Measurements from ENCODE around the gene GRM8.

The GRM8 gene

DNA sequence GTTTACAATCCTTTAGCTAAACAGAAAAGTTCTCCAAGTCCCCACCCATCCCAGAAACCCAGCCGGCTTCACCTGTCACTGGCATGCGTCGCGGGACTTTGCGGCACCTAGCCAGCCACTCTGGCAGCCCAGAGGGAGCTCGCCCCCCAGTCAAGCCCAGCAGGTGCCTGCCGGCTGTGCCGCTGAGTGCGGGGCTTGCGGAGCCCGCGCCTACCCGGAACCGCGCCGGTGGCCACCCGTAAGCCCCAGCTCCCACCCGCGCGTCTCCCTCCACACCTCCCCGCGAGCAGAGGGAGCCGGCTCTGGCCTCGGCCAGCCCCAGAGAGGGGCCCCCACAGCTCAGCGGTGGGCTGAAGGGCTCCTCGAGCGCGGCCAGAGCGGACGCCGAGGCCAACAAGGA is 446.1 kb downstream of the GRM8 start:
- DNase-seq (ENCODE audit: low read depth): no peak

DNA sequence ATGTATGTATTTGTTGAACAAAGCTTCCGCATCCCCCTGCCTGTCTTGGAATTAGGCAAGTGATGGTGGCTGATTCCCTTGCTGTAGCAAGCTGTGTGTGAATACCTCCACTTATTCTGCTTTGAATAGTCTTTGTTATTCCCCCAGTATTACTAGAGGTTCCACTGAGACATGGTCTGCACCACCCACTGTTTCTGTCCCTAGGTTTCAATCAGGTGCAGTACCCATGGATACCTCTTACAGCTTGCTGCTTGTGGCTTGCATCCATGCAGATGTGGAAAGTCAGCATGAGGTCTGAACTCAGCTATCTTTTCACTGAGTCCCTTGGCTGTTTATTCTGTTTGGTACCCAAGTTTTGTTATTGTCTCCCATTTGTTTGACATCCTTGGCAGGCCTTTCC is 447.4 kb downstream of the GRM8 start:
- no peak for DNase-seq (ENCODE audit: low read depth)

DNA sequence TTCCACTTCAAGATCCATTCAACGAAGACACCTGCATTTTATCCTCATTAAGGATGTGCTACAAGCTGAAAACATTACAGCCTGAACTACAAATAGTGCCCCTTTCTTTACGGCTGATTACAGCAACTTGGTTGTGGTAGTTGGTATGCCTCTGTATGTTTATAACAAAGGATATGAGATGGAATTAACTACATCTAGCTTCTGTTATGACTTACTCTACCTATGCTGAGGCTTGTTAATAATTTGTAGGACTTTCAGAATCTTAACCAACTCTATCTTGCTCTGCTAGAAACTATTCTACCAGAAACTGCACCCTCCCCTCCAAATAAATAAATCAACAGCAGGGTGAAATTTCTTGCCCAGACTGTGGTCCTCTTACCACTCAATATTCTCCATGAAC is 448.1 kb downstream of the GRM8 start:
- no peak for DNase-seq (ENCODE audit: low read depth)

DNA sequence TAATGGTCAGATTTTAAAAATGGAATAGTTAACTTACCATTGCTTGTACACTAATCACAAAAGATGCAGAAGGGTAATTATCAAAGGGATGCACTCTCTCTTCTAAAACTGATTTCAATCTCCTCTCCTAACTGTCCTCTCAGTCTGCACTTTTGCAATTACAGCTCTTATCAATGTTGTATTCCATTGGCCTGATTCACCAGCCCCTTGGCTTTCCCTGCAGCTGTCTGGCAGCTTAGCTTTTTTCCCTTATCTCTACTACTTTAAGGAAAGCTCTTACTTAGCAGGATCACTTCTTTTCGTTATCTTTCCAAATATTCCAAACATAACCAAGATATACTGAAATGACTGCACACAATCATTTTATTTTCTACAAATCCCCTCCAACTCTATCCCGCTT is 448.8 kb downstream of the GRM8 start:
- DNase-seq (ENCODE audit: low read depth): no peak

DNA sequence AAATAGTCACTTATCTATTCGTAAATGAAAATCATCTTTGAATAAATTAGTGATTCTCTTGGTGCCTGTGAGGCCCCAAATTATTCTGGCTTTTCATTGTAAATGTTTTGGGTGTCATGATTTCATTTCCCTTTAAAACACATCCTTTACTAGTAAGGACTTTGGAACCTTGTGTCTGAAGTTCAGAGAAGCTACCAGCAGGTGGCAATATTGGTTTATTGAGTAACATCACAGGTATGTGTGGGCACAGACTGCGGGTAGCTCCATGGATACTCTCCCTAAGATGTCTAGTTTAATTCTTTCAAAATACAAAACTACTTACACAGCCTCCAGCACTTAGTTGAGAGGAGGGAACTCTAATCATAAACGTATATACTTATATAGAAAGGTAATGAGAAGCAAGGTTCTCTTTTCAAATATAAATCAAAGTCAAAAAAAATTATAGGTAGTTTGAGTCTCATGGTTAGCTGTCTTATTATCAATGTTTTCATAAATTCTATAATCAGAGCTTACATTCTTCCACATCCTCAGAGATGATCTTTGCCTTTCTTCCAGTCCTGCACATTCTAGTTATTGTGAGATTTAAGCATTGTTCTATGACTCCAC is 449.6 kb downstream of the GRM8 start:
- DNase-seq (ENCODE audit: low read depth): no peak

DNA sequence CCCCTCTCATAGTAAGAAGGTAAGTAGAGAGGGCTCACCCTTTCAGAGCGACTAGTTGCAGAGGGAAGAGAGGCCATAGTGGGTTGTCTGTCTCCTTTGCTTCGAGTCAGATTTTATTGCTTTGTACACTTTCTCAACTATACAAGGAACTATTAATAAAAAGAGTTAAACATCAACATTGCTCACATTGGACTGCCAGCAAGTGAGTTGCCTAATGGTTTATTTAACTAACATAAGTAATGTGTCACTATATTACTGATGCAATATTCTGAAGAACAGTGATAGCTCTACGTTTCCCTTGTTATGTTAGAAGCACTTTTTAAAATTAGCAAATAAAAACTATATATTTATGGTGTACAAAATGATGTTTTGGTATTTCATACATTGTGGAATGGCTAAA is 451.0 kb downstream of the GRM8 start:
- DNase-seq (ENCODE audit: low read depth): no peak

DNA sequence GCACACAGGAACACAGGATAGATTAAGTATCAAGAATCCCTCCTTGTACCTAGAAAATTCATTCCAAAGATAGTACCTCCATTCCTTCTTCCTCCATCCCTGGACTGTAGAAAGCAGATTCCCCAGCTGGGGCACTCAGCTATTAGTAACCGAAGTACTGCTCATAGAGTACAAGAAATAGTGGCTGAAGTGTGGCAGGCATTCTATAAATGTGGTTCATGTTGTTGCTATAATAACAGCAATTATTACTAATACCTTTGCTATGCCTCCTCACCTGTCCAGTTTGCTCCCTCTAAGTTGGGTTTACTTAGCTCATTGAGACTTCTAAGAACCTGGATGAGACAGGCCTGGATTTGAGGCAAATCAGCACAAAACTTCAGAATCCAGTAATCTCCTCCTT is 453.2 kb downstream of the GRM8 start:
- DNase-seq (ENCODE audit: low read depth): no peak

DNA sequence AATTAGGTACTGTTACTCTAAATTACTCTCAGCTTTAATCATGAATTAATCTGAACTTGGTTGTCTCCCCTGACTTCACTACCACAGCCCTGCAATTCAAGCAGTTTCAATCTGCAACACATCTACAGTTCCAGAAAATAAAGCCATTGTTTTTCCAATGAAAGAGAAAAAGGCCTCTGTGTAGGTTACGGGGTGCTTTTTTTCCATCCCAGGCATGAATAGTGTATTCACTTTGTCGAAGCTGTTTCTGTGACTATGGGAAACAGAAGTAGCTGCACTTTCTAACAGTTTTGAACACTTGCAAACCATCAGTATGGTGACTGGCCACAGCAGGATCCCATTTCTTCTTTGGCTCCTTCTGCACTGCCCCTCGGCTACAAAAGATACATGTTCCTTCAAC is 460.2 kb downstream of the GRM8 start:
- no peak for DNase-seq (ENCODE audit: low read depth)

DNA sequence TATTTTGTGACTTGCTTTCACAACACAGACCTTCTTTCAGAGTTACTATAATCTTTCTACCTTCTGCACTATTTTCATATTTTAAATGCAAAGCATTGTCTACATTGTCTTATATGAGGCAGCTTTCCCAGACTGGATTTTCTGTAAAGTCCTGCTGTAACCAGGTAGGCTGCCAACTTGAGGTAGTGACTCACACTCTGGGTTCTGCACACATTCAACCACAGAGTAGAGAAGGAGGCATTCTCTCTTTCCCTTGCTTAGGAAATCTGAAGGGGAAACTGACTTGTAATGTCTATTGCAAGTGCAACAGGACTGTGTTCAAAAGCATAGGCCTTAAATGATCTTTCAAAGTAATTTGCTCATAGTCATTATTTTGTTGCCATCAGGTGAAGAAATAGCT is 461.4 kb downstream of the GRM8 start:
- DNase-seq (ENCODE audit: low read depth): no peak

DNA sequence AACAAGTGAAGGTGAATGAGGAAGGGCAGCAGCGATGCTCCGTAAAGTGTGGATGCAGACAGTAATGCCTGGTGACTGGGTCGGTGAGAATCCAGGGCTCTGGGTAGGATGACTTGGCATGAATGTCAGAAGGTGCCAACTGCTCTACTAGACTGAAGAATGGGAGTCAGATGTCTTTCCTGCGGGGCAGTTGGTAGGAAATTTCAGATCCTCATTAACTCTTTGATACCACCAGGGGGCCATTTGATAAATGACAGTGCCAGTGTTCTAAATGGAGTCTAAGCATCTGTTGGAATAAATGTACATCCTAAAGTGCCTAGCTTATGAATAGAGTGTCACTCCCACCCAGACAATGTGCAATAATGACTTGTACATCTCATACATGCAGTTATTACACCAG is 462.0 kb downstream of the GRM8 start:
- DNase-seq (ENCODE audit: low read depth): no peak

DNA sequence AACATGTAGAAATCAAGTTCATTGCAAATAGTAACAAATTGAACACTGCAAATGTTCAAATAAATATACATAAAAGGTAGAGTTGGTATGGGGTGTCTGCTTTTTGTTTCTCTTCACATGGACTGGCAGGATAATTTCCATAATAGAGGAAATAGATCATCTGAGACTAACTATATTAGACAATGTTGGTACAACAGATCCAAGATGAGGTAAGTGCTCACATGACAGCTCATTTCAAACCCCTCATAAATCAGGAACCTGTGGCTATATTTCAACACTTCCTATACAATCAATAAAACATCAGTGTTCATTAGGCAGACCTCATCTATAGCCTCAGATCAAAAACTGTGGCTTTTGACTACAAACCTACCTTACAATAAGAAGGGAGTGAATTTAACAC is 469.1 kb downstream of the GRM8 start:
- no peak for DNase-seq (ENCODE audit: low read depth)

DNA sequence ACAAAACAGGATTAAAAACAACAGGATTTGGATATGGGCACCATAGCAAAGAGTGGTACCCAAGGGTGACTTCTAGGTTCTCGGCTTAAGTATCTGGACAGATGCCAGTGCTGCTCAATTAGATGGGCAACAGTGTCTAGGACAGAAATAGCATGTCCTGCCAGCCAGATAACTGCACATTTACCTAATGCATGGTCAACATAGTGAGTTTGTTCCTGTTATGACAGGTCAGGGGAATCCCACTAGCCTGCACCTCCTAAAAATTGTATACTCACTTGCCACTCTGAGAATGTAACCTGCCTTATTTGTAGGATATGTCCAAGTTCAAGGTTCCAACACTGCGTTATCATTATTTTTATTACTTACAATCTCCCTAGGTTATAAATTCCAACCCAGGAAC is 471.7 kb downstream of the GRM8 start:
- no peak for DNase-seq (ENCODE audit: low read depth)

DNA sequence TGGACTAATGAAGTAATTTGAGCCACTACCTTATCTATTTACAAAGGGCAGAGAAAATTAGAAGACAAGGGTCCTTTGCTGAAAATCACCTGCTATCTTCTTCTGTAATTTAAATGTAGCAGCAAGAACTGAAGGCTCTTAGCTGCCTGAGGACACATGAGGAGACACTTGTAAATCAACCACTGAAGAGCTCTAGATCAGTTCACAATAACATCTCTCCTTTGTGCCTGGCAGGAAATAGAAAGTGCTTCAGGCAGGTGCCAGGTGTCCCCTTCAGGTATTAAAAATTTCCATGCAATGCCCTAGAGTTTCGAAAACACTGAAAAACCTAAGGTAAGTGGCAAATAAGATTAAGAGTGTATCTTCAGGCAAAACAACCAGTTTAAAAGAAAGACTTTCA is 474.6 kb downstream of the GRM8 start:
- DNase-seq (ENCODE audit: low read depth): no peak

DNA sequence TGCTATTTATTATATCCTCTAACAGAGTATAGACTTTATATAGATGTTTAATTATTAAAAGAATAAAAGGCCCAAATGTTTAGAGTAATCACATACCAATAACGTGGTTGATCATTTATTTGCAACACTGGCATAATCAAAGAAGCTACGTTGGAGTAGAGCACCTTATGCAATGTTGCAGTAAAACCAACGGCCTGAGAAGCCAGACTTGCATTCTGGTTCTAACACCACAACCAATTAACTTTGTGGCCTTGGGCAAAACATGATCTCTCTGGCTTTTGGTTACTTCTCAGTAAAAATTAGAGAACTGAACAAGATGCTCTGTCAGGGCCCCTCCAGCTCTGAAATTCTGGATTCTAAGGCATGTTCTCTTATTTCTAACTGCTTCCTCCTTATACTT is 476.2 kb downstream of the GRM8 start:
- no peak for DNase-seq (ENCODE audit: low read depth)

DNA sequence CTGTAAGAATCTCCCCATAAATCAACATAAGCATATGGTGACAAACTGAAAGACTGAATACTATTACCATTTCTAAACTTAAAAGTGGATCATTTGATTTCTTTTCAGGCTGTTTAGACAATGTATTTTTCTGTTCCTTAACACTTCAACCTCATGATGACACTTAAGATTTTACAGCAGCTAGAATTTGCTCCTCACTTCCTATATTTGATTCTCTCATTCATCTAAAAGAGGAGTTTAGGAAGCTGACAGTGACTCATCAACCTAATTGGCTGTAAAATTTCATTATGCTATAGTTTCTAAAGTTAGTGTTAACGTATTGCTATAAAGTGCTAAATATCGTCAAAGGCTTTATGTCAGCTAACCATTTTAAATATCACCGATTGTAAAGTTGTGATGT is 478.7 kb downstream of the GRM8 start:
- DNase-seq (ENCODE audit: low read depth): no peak

DNA sequence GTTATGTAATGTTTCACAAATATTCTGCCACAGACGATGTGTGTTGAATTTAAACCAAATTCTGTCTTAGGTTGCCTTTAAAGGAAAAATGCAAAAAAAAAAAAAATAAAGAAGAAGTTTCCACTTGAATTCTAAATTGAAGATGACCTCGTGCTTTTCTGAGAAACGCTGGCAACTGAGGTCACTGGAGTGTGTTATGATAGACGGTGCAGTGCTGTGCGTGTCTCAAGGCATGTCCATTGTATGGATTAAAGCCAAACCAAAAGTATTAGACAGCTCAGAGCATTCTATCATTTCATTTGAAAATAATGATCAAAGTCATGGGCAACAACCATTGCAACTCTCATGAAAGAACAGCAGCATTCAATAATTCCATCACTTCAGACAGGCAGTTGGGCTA is 483.9 kb downstream of the GRM8 start:
- DNase-seq (ENCODE audit: low read depth): no peak

DNA sequence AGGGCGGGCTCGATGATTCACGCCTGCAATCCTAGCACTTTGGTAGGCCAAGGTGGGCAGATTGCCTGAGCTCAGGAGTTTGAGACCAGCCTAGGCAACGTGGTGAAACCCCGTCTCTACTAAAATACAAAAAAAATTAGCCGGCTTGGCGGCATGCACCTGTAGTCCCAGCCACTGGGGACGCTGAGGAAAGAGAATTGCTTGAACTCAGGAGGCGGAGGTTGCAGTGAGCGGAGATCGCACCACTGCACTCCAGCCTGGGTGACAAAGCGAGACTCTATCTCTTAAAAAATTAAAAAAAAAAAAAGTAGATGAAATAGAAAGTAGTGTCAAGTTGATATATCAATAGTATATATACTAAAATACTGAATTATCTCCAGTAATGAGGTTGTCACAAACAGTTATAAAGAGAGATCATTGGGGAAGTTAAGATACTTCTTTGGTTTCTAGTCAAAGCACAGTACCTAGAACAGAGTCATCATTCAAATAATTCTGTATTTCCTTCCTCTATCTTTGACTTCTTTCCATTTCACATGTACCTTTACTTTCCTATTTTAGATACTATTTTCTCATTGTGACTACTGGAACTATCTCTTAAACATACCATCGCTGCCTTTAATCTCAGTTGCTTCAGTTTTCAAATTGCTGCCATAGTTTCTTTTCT is 491.7 kb downstream of the GRM8 start:
- no peak for DNase-seq (ENCODE audit: low read depth)

DNA sequence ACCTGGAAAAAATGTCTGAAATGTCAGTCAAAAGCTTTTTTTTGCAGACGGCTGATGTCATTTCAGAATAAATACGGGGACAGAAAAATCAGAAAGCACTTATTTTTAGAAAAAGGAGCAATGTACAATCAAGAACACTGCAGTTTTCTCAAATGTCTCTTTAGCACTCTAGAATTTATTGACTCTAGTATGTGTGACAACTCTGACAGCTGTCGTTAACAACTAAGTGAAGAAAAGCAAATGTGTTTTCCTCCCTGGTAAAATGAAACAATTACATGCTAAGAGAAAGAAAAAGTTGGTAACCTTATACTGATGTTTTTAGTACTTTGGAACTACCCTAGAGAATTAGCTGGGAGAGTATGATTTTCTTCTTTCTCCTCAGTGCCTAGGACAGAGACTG is 497.4 kb downstream of the GRM8 start:
- no peak for DNase-seq (ENCODE audit: low read depth)

DNA sequence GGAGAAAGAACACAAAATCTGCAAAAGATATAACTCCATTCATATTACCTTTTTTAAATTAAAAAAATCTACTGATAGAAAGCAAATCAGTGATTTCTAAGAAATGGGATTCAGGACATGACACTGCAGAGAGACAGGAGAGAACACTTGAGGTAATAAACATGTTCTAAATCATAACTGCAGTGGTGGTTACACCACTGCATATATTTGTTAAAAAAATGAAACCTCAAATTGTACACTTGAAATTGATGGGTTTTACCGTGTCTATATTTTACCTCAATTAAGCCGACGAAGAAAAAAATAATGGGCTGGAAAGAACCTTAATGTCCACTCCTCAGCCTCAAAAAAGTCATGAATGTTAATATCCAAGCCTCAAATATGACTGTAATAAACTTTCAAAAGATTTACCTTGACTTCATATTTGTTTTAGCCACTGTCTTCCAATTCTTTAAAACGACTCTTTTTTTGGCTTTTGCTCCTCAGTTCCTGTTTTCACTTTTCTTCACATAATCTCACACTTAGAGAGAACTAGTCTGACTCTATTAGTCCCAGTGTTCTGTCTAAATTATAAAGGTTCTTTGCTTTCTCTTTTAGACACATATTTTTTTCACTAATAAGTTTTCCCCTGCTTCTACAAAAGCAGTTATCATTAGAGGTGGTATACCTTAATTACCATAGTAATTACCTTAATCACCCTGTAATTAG is 502.4 kb downstream of the GRM8 start:
- no peak for DNase-seq (ENCODE audit: low read depth)

DNA sequence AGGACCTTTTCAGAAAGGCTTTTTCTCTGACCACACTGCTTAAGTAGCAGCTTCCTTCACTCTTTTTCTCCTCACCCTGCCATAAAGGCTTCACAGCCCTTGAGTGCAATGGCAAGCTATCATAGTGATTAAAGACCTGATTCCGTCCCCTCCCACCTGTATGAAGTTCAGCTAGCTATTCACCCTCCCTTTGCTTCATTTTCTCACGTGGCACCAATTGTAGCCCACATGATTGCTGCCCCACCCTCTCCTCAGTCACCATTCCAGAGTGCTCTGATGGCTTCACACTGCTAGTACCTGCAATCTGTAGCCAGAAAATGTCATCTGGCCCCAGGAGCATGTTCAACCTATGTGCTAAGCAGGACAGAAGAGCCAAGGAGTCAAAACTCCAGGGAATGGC is 523.8 kb downstream of the GRM8 start:
- no peak for DNase-seq (ENCODE audit: low read depth)

DNA sequence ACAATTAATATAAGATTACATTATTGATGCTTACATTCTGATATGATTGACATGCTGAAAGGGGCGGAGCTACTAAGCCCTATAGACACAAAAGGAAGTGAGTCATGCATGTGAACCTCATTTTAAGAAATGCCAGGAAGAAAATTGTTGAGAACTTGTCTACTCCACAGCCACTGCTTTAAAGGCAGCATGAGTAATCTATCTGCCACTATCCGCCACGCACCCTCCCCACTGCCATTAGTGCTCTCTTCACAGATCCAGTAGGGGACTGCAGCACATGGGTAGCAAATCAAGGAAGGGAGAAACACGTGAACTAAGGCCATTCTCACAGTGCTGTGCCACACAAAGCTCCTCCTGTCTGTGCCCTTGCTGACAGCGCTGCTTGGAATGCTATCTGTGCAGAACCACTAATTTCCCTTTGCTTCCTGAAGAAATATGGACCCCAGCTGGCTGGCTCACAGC is 524.8 kb downstream of the GRM8 start:
- DNase-seq (ENCODE audit: low read depth): no peak

DNA sequence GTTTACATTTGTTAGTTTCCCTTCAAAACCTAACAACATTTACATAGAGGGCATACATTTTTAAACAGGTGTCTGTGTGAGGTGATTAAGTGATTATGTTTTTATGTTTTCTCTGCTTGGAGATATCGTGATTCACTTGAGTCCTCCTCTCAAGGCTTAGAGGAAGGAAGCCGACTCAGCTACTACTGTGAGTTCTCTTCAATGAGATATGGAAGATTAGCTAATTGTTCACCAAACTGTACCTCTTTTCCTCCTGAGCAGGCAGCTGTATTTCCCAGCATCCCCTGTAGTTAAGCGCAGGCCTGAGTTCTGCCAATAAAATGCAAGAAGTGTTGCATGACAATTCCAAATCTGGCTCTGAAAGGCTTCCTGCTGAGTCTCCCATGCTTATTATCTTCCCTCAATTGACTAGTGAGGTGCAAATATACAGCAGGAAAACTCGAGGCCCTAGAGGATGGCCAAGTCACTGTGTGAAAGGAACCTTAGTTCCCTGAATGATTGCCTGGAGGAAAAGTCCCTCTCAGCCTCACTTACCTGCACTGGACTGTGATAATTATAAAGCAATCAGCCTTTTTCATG is 528.7 kb downstream of the GRM8 start:
- no peak for DNase-seq (ENCODE audit: low read depth)

DNA sequence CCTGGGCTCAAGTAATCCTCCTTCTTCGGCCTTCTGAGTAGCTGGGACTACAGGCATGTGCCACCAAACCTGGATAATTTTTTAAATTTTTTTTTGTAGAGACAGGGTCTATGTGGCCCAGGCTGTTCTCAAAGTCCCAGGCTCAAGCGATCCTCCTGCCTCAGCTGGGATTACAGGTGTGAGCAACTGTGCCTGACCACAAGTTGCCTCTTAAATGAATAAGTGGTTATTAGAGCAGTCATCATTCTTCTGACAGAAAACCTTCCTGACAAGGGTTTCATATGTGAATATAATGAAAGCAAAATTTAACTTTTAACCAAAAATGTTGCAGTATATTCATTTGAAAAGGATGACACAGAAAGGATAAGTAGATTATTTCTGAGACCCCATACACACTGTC is 532.5 kb downstream of the GRM8 start:
- no peak for DNase-seq (ENCODE audit: low read depth)

Data from stimulated activated CD4-positive, alpha-beta T cell treated with anti-CD3 and anti-CD28 coated beads, Interleukin-2, amount 100 ng/mL, for 4 hours (primary cell).